Spleen (tissue), 11 donors: ENCODE measurements around the gene OPRD1. TPM values are rescaled to one million over a fixed set of nuclear protein-coding genes. Genes with fewer than 3 reads are reported as not detected.

ENCODE experiments used
- DNase-seq: peaks from one replicate; pipeline ENCODE4 v3.0.0-alpha.2; 2020
- H3K27ac ChIP-seq, 8 donors: fragments of 200-600 bp; sonication (generic) in 7 of 8; 1 replicate in 4 of 8; 2 replicates in 4 of 8; pipeline versions ENCODE4 v1.5.0 to v1.8.0; 2016 to 2021; ENCODE audit warnings: inconsistent platforms in 4 of 8, mild to moderate bottlenecking in 4 of 8, moderate library complexity in 1 of 8
- H3K27me3 ChIP-seq, 7 donors: fragments of 200-600 bp; sonication (generic) in 6 of 7; replicated peaks in 1 of 7; 1 replicate in 4 of 7; 2 replicates in 3 of 7; pipeline versions ENCODE4 v1.5.0 to v1.8.0; 2016 to 2021; ENCODE audit warnings: inconsistent platforms in 3 of 7, mild to moderate bottlenecking in 1 of 7
- H3K36me3 ChIP-seq, 6 donors: fragments of 200-600 bp; sonication (generic) in 5 of 6; 1 replicate in 4 of 6; 2 replicates in 2 of 6; pipeline versions ENCODE4 v1.5.0 to v1.8.0; 2016 to 2021; ENCODE audit warnings: inconsistent platforms in 2 of 6
- H3K4me1 ChIP-seq, 6 donors: fragments of 200-600 bp; sonication (generic) in 5 of 6; 1 replicate in 3 of 6; 2 replicates in 3 of 6; pipeline versions ENCODE4 v1.5.0 to v1.8.0; 2016 to 2021; ENCODE audit warnings: inconsistent platforms in 3 of 6
- H3K4me3 ChIP-seq, 8 donors: fragments of 200-600 bp; sonication (generic) in 7 of 8; 1 replicate in 4 of 8; 2 replicates in 4 of 8; pipeline versions ENCODE4 v1.5.0 to v1.8.0; 2016 to 2021; ENCODE audit warnings: inconsistent platforms in 4 of 8, mild to moderate bottlenecking in 4 of 8, moderate library complexity in 2 of 8
- H3K9me3 ChIP-seq, 8 donors: fragments of 200-600 bp; sonication (generic) in 7 of 8; 1 replicate in 4 of 8; 2 replicates in 4 of 8; pipeline versions ENCODE4 v1.5.0 to v1.8.0; 2016 to 2021; ENCODE audit warnings: inconsistent platforms in 4 of 8
- CTCF ChIP-seq, 11 experiments: fragments of 200-600 bp in 7 of 11; fragments of 450-650 bp in 4 of 11; sonication (generic) in 4 of 11; IDR thresholded peaks in 8 of 11; conservative IDR thresholded peaks in 3 of 11; 1 replicate in 7 of 11; 2 replicates in 4 of 11; pipeline versions ENCODE4 v1.4.0 to v1.8.0; 2016 to 2021; ENCODE audit warnings: antibody characterized with exemption in 11 of 11, inconsistent platforms in 4 of 11, mild to moderate bottlenecking in 1 of 11
- POLR2A ChIP-seq, 3 donors: fragments of 450-650 bp; IDR thresholded peaks; one replicate each; pipeline ENCODE4 v1.5.1; 2017; ENCODE audit warnings: antibody characterized with exemption in 3 of 3, mild to moderate bottlenecking in 1 of 3
- POLR2AphosphoS5 ChIP-seq, 3 donors: sonication (generic); formaldehyde crosslinking; IDR thresholded peaks; one replicate each; pipeline ENCODE4 v1.5.1; 2017; ENCODE audit warnings: antibody characterized with exemption in 3 of 3
- WGBS, 5 donors: extraction: QIAGEN DNeasy Blood & Tissue Kit in 3 of 5; methylation state at CpG; one replicate each; pipeline versions ENCODE4 v1.1.5 to v1.1.7; 2013 to 2018; 5-methylcytosine and 5-hydroxymethylcytosine counted together
- intact Hi-C: fragments of 100-400 bp; cut with DNase I; formaldehyde crosslinking; loops from one replicate; pipeline ENCODE4 v1.15.0; 2023; ENCODE audit warnings: low total_unique reads
- polyA plus RNA-seq, 3 donors: library from polyadenylated mRNA; stranded (reverse); fragments of 200-250 nt; gene quantifications; one replicate each; pipeline ENCODE4 v1.2.1, GENCODE V29; 2013
- total RNA-seq, 7 donors: library from RNA; depleted of rRNA in 3 of 7; stranded (reverse); fragments of >200 nt in 3 of 7; fragmentation: NEBNext Ultra II Directional in 4 of 7; extraction: Animal tissue kit (Norgen Biotek cat#: 25700) in 4 of 7; gene quantifications; one replicate each; pipeline versions ENCODE4 v1.1.0 to v1.2.1, GENCODE V29; 2016 to 2021
- donor health status: healthy with polysubstance abuse.
- donor health status: DM: no; HTN: no; CAD: no; lungs with moderate emphysema.
- donor health status: DM: no; HTN: no; CAD: no.
- donor health status: Bipolar disorder and iron deficiency.
- donor health status: healthy.
- donor health status: DM: no; HTN: no; CAD: no.
- donor health status: DM: yes; HTN: yes; CAD: no.

The OPRD1 gene
- total and polyA plus RNA-seq, 10 donors: not detected

GRCh38 chr1:28890836-28891235 lies 78.9 kb downstream of the OPRD1 start:
- H3K36me3 ChIP-seq: peaks cover 0 to 24% (median 3%) of the 10 kb centered on the region in 6 donors
- peaks cover 5 to 46% (median 29%) of the 10 kb centered on the region in 6 donors for H3K4me1 ChIP-seq
- no peak overlapping the region for H3K4me3 ChIP-seq
- H3K9me3 ChIP-seq: no peaks in the 10 kb centered on the region
- H3K27ac ChIP-seq: peak overlapping the region in 1 of 8 donors; percentile 1
- no peaks in the 10 kb centered on the region for H3K27me3 ChIP-seq
- no peak for TF ChIP-seq CTCF (IDR thresholded peaks at IDR 0.05 in 8 of 11, conservative IDR thresholded peaks at IDR 0.05 in 3 of 11)
- TF ChIP-seq POLR2AphosphoS5 (IDR thresholded peaks at IDR 0.05): no peak
- no peak for TF ChIP-seq POLR2A (IDR thresholded peaks at IDR 0.05)
- intact Hi-C loops: no loop called here
- no peak for DNase-seq
- 81 to 91% (median 88%) methylated on average over 2 of the region's 2 CpGs for WGBS, 5 donors

- Histone ChIP-seq H3K4me1 (peaks cover 4 to 42% (median 25%) of the 10 kb centered on the region in 6 donors), H3K4me3 (no peak overlapping the region), H3K9me3 (no peaks in the 10 kb centered on the region), H3K27ac (peak overlapping the region in 1 of 8 donors; percentile 1), H3K27me3 (no peaks in the 10 kb centered on the region), H3K36me3 (peaks cover 0 to 28% (median 3%) of the 10 kb centered on the region in 6 donors)
- intact Hi-C loops: no loop called here
- no peak for DNase-seq
- 82 to 93% (median 90%) methylated on average over 2 of the region's 2 CpGs for WGBS, 5 donors
- no peak for TF ChIP-seq POLR2AphosphoS5 (IDR thresholded peaks at IDR 0.05)
- no peak for TF ChIP-seq POLR2A (IDR thresholded peaks at IDR 0.05)
- TF ChIP-seq CTCF (IDR thresholded peaks at IDR 0.05 in 8 of 11, conservative IDR thresholded peaks at IDR 0.05 in 3 of 11): no peak
Observed at GRCh38 chr1:28891256-28891655, 79.3 kb downstream of the OPRD1 start.

- 83 to 90% (median 87%) methylated on average over 7 to 8 of the region's 8 CpGs for WGBS, 5 donors
- peaks cover 0 to 28% (median 3%) of the 10 kb centered on the region in 6 donors for H3K36me3 ChIP-seq
- TF ChIP-seq POLR2AphosphoS5 (IDR thresholded peaks at IDR 0.05) (no peak), CTCF (IDR thresholded peaks at IDR 0.05 in 8 of 11, conservative IDR thresholded peaks at IDR 0.05 in 3 of 11) (peak in 2 of 11 experiments; percentile 14 to 15)
- intact Hi-C loops: no loop called here
- H3K4me1 ChIP-seq: peaks cover under 1 to 32% (median 19%) of the 10 kb centered on the region in 6 donors
- H3K9me3 ChIP-seq: no peaks in the 10 kb centered on the region
- no peak overlapping the region for H3K27ac ChIP-seq
- no peaks in the 10 kb centered on the region for H3K27me3 ChIP-seq
- peak; percentile 51 for DNase-seq
- H3K4me3 ChIP-seq: no peak overlapping the region
Observed at GRCh38 chr1:28893403-28894102, 81.6 kb downstream of the OPRD1 start.

- DNase-seq: no peak
- no peak overlapping the region for H3K27ac ChIP-seq
- H3K27me3 ChIP-seq: no peaks in the 10 kb centered on the region
- TF ChIP-seq POLR2A (IDR thresholded peaks at IDR 0.05): no peak
- TF ChIP-seq POLR2AphosphoS5 (IDR thresholded peaks at IDR 0.05): no peak
- no peak for TF ChIP-seq CTCF (IDR thresholded peaks at IDR 0.05 in 8 of 11, conservative IDR thresholded peaks at IDR 0.05 in 3 of 11)
- H3K9me3 ChIP-seq: no peaks in the 10 kb centered on the region
- intact Hi-C loops: no loop called here
- H3K36me3 ChIP-seq: peaks cover 0 to 28% (median 3%) of the 10 kb centered on the region in 6 donors
- no peak overlapping the region for H3K4me3 ChIP-seq
- 82 to 98% (median 89%) methylated on average over 2 of the region's 2 CpGs for WGBS, 5 donors
- peaks cover 8 to 34% (median 25%) of the 10 kb centered on the region in 6 donors for H3K4me1 ChIP-seq
Observed at GRCh38 chr1:28894785-28895184, 82.8 kb downstream of the OPRD1 start.
